HG03342 (cell line): ENCODE measurements around the gene HOXC12.

ENCODE experiments used
- ATAC-seq: cut with Tn5 transposase; IDR thresholded peaks from one replicate; pipeline ENCODE4 v1.9.1; 2021; ENCODE audit warnings: mild to moderate bottlenecking, moderate library complexity; ENCODE audit not compliant: unreplicated experiment

HOXC12 gene

DNA sequence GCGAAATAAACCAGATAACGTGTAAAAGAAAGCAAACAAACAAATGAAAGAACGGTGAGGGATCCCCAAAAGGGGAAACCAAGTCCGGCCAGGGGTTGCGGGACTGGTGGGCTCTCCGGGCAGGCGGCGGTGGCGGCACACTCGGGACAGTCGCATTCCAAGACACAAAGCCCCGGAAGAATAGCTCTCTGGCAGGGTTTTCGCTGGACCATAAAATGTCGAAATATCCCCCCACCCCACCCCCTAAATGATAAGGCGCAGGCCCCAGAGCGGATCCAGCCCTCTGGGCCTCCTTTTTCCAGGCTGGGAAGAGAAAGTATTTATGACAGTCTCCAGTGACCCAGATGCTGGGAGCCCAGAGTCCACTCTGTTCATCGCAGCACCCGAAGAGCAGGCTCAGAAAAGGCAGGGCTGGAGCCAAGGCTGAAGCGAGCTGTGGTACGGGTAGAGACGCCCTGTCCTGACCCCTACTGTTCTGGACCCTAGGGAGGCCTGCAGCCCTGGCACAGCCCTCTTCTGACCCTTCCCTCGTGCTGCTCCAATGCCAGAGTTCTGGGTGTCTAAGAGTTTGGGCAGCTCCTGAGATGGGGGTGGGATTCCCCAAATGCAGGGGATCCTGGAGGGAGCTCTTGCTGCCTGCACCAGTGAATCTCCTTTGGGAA lies 52.0 kb downstream of the HOXC12 start:
- ATAC-seq, result no peak

DNA sequence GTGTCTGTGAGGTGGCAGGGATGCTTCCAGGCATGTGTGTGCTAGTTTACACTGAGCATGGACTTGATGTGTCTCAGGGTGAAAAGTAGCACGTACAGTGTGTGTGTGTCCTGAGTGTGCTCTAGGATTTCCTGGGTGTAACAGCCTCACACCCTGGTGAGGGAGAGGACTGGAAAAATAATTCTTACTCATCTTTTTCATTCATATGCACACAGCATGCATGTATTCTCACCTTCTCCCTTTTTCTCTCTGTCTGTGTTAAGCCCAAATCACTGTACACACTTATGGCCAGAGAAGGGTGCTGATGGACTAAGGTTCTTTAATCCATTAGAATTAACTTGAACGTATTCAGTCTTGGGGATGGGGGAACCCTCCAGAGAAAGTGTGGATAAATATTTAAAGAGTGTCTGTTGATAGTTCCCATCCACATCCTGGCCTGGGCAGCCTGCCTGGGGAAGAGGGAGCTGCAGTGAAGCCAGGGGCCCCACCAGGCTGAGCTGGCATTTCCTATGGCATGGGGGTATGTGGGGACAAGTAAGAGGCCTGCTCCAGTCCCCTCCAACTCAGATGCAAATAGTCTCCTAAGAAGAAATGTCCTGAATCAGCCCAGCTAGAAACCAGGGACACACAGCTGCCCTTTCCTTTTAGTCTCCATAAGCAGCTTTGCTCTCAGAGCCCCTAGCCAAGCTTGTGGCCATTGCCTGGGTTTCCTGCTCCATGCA lies 53.0 kb downstream of the HOXC12 start:
- ATAC-seq, result no peak

DNA sequence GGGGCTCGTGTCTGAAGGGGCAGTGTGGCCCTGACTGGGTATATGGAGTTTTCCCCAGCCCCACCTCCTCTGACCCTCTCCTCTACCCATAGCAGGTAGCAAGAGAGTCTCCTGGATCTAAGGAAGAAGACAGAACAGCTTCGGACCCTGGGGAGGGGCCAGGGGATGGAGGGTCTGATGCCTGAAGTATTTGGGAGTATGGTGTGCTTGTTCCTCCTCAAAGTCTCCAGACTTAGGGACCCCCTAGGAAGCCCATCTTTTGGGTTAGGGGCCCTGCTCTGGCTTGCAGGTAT lies 53.5 kb downstream of the HOXC12 start:
- ATAC-seq, result no peak
